Retinal pigment epithelial cell (primary cell): ENCODE results near the gene PRRT1B.
"Not testable (repeated sequence)": the region's sequence is repeated elsewhere in the genome, so short reads cannot be mapped to it uniquely, and the experiment has no call there.

Experiments
- DNase-seq: peaks from one replicate; pipeline ENCODE4 v3.0.0-alpha.2; 2010; ENCODE audit warnings: low read depth
- H3K4me3 ChIP-seq: 2 replicates; pipeline ENCODE4 v1.5.1; 2011; ENCODE audit warnings: mild to moderate bottlenecking, low read length, control low read depth, moderate library complexity
- CTCF ChIP-seq: conservative IDR thresholded peaks from 2 replicates; pipeline ENCODE4 v1.5.1; 2011; ENCODE audit warnings: low read depth, low read length, control low read depth, inconsistent platforms

PRRT1B gene

GRCh38 chr9:131539223-131539923 lies 6.0 kb upstream of the PRRT1B start:
- H3K4me3 ChIP-seq = no peak overlapping the region
- TF ChIP-seq CTCF = no peak

GRCh38 chr9:131543141-131543540 lies 2.2 kb upstream of the PRRT1B start:
- no peak for TF ChIP-seq CTCF

More at GRCh38 chr9:131539223-131539923, 6.0 kb upstream of the PRRT1B start:
- DNase-seq = no peak

GRCh38 chr9:131545786-131546335 lies 538 bp downstream of the PRRT1B start:
- DNase-seq = no peak
- TF ChIP-seq CTCF = no peak
- no peak overlapping the region for H3K4me3 ChIP-seq

More at GRCh38 chr9:131543141-131543540, 2.2 kb upstream of the PRRT1B start:
- no peak for DNase-seq
- H3K4me3 ChIP-seq = no peak overlapping the region

GRCh38 chr9:131546336-131547084 lies 1.2 kb downstream of the PRRT1B start:
- H3K4me3 ChIP-seq = peak overlapping the region; percentile 21
- DNase-seq = no peak
- TF ChIP-seq CTCF = no peak

GRCh38 chr9:131549186-131549585 lies 3.9 kb downstream of the PRRT1B start:
- H3K4me3 ChIP-seq, DNase-seq: not testable (repeated sequence)

GRCh38 chr9:131550465-131550864 lies 5.1 kb downstream of the PRRT1B start:
- H3K4me3 ChIP-seq, DNase-seq: not testable (repeated sequence)

- DNase-seq = no peak
- no peak overlapping the region for H3K4me3 ChIP-seq
- no peak for TF ChIP-seq CTCF
These were observed 6.7 kb downstream of the PRRT1B start for GRCh38 chr9:131552030-131552429.
